GM10847 (cell line): ENCODE measurements around the gene TOR4A.

Source experiments
- POLR2A ChIP-seq: IDR thresholded peaks from 2 replicates; pipeline ENCODE4 v1.6.1; 2011; ENCODE audit not compliant: insufficient read length; ENCODE audit errors: extremely low read depth

Gene TOR4A

GRCh38 chr9:137311171-137311985 lies 33.9 kb downstream of the TOR4A start:
- TF ChIP-seq POLR2A: no peak

GRCh38 chr9:137311986-137312851 lies 34.7 kb downstream of the TOR4A start:
- TF ChIP-seq POLR2A: no peak

- TF ChIP-seq POLR2A: no peak
These were observed 35.4 kb downstream of the TOR4A start for GRCh38 chr9:137312852-137313325.

GRCh38 chr9:137313326-137313936 lies 35.9 kb downstream of the TOR4A start:
- no peak for TF ChIP-seq POLR2A

GRCh38 chr9:137313956-137314560 lies 36.5 kb downstream of the TOR4A start:
- TF ChIP-seq POLR2A: no peak

- TF ChIP-seq POLR2A: no peak
These were observed 37.3 kb downstream of the TOR4A start for GRCh38 chr9:137314561-137315560.

DNA sequence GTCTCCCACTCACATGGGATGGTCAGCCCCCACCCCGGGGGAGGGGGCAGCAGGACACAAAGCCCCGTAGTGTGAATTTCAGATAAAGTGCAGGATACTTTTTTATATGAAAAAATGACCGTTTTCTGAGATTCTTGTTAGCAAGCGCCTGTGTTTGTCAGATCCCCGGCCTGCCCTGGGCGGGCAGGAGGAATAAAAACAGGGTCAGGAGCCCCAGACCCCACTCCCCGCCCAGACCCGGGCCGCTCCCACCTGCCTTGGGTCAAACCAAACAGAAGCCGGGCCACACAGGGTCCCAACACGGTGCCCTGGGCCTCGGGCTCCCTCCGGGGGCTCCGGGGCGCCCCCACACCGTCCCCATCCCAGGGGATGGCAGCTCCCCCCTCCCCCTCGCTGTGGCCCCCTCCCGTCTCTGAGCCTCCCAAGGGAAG lies 38.1 kb downstream of the TOR4A start:
- TF ChIP-seq POLR2A: no peak

DNA sequence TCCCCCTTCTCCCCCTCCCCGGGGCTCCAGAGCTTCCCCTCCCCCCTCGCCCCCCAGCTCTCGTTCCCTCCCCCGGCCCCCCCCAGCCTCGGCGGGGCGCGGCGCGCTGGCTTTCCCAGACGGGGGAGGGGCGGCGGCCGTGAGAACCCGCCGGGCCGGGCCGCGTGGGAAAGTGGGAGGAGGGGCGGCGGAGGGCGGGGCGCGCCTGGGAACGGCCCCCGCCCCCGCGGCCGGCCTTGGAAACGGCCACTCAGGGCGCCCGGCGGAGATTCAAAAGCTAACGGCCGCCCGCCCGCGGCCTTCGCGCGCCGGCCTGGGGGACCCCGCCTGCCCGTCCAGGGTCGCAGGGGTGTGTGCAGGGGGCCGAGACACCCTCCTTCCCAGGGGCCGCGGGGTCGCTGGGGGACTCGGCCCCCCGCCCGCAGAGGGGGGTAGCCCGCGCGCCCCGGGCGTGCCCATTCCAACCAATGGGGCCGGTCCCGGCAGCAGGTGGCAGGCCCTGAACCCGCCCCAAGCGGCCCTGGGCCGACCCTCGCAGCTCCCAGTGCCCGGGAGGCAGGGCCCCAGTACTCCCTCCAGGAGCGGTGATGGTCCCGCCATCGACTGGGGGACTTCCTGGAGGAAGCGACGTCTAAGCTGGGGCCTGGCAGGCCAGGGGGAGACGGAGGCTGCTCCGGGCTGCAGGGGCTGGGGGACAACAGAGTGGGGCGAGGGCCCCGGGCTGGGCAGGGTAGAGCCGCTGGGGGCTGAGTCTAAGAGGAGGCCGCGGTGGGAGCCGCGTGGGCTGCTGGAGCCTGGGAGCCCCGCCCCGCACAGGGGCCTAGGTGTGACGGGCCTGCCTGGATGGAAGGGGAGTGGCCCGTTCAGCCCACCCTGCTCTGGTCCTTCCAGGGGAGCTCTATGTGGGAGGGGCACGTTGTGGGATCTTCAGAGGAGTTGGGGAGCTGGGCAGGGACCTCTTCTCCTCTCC lies 38.8 kb downstream of the TOR4A start:
- no peak for TF ChIP-seq POLR2A

GRCh38 chr9:137317021-137317717 lies 39.6 kb downstream of the TOR4A start:
- TF ChIP-seq POLR2A: no peak

- no peak for TF ChIP-seq POLR2A
These were observed 40.4 kb downstream of the TOR4A start for GRCh38 chr9:137317718-137318511.

- TF ChIP-seq POLR2A: no peak
These were observed 41.1 kb downstream of the TOR4A start for GRCh38 chr9:137318602-137319001.
